Lower leg skin (tissue), 4 donors: ENCODE data around the gene PSAPL1. TPM values are rescaled to one million over a fixed set of nuclear protein-coding genes. Genes with fewer than 3 reads are reported as not detected.

Source experiments
- DNase-seq, 2 donors: peaks; one replicate each; pipeline ENCODE4 v3.0.0-alpha.2; 2019; ENCODE audit warnings: low spot score in 2 of 2
- H3K4me3 ChIP-seq: fragments of 200-600 bp; sonication (generic); 2 replicates; pipeline ENCODE4 v1.5.1; 2017; ENCODE audit warnings: mild to moderate bottlenecking, low read depth; ENCODE audit not compliant: poor library complexity, severe bottlenecking
- POLR2A ChIP-seq, 2 donors: fragments of 450-650 bp; IDR thresholded peaks; one replicate each; pipeline ENCODE4 v1.6.1; 2016 to 2017; ENCODE audit warnings: antibody characterized with exemption in 2 of 2, mild to moderate bottlenecking in 1 of 2, moderate library complexity in 1 of 2
- WGBS, 2 donors: methylation state at CpG; one replicate each; pipeline ENCODE4 v1.1.5; 2018; 5-methylcytosine and 5-hydroxymethylcytosine counted together
- intact Hi-C: fragments of 100-400 bp; cut with DNase I; formaldehyde crosslinking; loops from one replicate; pipeline ENCODE4 v1.15.0; 2023; ENCODE audit warnings: low total_unique reads
- total RNA-seq, 4 donors: library from RNA; depleted of rRNA; stranded (reverse); fragments of >200 nt; gene quantifications; one replicate each; pipeline ENCODE4 v1.1.0, GENCODE V29; 2016
- TF ChIP-seq, protein P1 (sequence below), 3 donors: fragments of 450-650 bp; IDR thresholded peaks; one replicate each; pipeline ENCODE4 v1.5.1; 2016; ENCODE audit warnings: antibody characterized with exemption in 3 of 3, mild to moderate bottlenecking in 3 of 3, moderate library complexity in 2 of 3

Gene PSAPL1
- total RNA-seq, 4 donors from 2014 or later = 142 to 570 (median 249) TPM

DNA sequence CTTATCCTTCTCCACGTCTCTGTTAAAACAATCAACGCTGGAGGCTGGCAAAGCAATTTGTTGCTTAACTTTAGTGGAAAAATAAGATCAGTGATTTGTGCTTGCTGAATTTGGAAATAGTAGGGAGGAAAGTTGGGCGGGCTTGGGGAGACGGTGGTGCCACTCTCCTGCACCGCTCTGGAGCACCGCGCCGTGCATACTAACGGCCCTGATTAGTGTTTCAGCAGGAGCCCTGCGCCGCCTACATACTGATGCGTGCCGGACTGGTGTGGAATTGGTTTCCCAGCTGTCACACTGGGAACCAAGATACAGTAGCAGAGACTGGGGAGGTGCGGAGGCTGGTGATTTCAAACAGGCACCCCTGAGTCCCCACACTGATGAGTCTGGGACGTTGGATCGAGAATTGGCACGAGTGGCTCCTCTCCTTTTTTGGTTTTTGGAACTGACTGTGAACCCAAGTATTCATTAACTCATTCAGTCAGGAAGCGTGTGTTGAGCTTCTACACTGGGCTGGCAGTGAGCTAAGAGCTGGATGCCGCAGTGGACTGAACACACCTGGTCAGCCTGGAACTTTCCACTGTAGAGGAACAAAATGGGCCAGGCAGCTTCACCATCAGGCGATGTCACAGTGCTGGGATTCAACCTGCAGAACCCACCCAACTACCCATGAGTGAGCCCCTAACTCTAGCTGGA lies 29.0 kb upstream of the PSAPL1 start:
- DNase-seq = no peak
- WGBS, 2 donors = 74 to 79% methylated on average over 20 of the region's 20 CpGs
- intact Hi-C loops = no loop called here
- H3K4me3 ChIP-seq = no peak overlapping the region
- TF ChIP-seq POLR2A (IDR thresholded peaks at IDR 0.05) = no peak
- TF ChIP-seq, protein P1, sequence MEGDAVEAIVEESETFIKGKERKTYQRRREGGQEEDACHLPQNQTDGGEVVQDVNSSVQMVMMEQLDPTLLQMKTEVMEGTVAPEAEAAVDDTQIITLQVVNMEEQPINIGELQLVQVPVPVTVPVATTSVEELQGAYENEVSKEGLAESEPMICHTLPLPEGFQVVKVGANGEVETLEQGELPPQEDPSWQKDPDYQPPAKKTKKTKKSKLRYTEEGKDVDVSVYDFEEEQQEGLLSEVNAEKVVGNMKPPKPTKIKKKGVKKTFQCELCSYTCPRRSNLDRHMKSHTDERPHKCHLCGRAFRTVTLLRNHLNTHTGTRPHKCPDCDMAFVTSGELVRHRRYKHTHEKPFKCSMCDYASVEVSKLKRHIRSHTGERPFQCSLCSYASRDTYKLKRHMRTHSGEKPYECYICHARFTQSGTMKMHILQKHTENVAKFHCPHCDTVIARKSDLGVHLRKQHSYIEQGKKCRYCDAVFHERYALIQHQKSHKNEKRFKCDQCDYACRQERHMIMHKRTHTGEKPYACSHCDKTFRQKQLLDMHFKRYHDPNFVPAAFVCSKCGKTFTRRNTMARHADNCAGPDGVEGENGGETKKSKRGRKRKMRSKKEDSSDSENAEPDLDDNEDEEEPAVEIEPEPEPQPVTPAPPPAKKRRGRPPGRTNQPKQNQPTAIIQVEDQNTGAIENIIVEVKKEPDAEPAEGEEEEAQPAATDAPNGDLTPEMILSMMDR (IDR thresholded peaks at IDR 0.05) = no peak

DNA sequence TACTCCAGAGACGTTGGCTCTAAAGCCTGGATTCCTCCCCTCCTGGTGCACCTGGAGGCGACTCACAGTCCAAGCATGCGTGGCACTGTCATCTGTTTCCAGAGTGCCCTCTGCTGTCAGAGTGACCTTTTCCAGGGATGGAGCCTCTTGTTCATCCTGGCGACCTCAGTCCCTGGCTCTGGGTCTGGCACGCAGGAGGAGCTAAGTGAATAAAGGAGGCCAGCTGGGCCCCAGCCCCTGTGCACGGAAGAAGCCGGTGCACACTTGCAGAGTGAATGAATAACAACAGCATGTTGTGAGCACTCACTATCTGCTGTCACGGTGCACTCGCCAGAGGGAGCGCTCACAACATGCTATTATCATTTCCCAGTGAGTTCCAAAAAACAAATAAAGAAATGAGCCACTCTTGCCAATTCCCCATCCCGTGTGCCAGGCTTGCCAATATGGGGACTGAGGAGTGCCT lies 27.8 kb upstream of the PSAPL1 start:
- intact Hi-C loops = no loop called here
- DNase-seq = no peak
- TF ChIP-seq, protein P1 (IDR thresholded peaks at IDR 0.05) = no peak
- TF ChIP-seq POLR2A (IDR thresholded peaks at IDR 0.05) = no peak

DNA sequence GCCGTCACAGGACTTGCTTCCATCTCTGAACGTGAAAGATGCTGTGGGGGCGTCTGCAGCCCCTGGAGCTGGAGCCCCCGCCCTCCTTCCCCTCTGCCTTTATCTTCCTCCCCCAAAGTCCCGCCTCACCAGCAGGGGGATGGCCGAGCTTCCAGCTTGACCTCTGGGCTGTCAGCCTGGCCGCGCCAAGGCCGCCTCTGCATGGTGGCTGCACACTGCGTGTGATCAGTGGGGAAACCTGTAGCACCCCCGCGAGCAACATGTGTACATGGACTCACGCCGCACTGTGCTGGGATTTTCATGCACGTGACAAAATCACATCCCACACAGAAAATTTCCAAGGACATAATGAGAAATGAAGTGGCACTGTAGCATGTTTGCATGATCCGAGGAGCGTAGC lies 26.5 kb upstream of the PSAPL1 start:
- no peak for DNase-seq
- intact Hi-C loops = no loop called here
- TF ChIP-seq, protein P1 (IDR thresholded peaks at IDR 0.05) = no peak
- no peak for TF ChIP-seq POLR2A (IDR thresholded peaks at IDR 0.05)
- H3K4me3 ChIP-seq = no peak overlapping the region
- WGBS, 2 donors = 79 to 85% methylated on average over 16 to 17 of the region's 17 CpGs

More for the DNA sequence above, 27.8 kb upstream of the PSAPL1 start:
- WGBS, 2 donors = 22 to 23% methylated on average over 9 to 11 of the region's 11 CpGs
- H3K4me3 ChIP-seq = no peak overlapping the region

DNA sequence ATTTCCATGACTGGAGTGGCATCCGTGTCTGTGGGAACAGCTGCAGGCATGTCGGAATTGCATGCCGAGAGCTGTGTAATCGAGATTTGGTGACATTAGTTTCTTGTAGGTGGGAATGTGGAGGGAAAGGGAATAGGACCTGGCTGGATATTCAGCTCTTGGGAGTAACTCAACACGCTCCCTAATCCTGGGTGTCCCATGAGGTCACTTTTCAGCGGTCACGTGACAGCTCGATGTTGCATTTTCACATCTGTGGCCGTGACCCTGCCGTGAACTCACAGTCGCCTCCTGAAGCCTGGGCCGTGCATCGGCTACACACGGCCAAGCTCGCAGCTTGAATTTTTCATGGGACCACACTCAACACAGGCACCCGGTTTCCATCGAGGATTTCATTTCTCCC lies 25.8 kb upstream of the PSAPL1 start:
- intact Hi-C loops = no loop called here
- no peak for DNase-seq
- TF ChIP-seq POLR2A (IDR thresholded peaks at IDR 0.05) = no peak
- TF ChIP-seq, protein P1 (IDR thresholded peaks at IDR 0.05) = no peak
- WGBS, 2 donors = 70 to 71% methylated on average over 17 of the region's 17 CpGs
- H3K4me3 ChIP-seq = no peak overlapping the region

DNA sequence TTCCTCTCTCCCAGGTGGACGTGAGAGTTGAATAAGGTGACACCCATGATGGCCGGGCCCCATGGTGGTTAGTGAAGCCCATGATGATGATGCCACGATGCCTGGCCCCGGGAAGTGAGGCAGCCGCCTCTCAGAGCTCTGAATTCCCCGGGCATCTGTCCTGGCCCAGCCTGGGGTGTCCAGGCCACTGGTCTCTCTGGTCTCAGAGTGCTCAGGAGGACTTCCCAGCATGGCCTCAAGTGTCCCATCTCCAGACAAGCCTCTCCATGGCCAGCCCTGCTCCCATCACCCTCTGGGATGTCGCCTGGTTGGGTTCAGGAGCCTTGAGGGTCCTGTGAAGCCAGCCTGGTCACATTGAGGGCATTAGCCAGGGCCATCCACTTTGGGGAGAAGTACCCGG lies 24.7 kb upstream of the PSAPL1 start:
- WGBS, 2 donors = 84 to 93% methylated on average over 7 to 8 of the region's 8 CpGs
- no peak for DNase-seq
- no peak overlapping the region for H3K4me3 ChIP-seq
- TF ChIP-seq POLR2A (IDR thresholded peaks at IDR 0.05) = no peak
- TF ChIP-seq, protein P1 (IDR thresholded peaks at IDR 0.05) = no peak
- intact Hi-C loops = no loop called here

DNA sequence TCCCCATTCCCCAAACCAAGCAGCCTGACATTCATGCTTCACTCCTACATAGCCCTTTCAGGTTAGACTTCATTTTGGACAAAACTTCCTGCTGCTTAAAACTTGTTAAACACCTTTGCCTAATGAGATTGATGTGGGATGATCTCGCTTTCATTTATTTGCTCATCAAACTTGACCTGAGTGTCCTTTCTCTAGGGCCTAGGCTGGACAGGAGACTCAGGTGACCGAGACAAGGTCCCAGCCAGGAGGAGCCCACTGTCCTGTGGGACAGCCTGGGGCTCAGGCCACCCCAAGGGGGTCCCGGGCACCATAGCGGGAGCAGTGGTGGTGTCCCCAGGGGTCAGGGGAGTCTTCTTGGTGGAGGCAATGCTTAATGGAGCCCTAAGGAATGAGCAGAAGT lies 23.7 kb upstream of the PSAPL1 start:
- H3K4me3 ChIP-seq = no peak overlapping the region
- TF ChIP-seq, protein P1 (IDR thresholded peaks at IDR 0.05) = no peak
- TF ChIP-seq POLR2A (IDR thresholded peaks at IDR 0.05) = no peak
- 89 to 95% methylated on average over 4 of the region's 4 CpGs for WGBS, 2 donors
- no peak for DNase-seq
- intact Hi-C loops = no loop called here
